Measurements from ENCODE around the gene DNAH1. TPM values are rescaled to one million over a fixed set of nuclear protein-coding genes. Genes with fewer than 3 reads are reported as not detected.

DNAH1 gene
- total RNA-seq, 1 experiment from 2014 or later: 5.5 TPM

GRCh38 chr3:52399593-52399992 is 83.5 kb downstream of the DNAH1 start:
- Histone ChIP-seq H3K4me1 (ENCODE audit: control insufficient read depth in 1 of 2, insufficient read depth in 2 of 2, low read length in 2 of 2) (no peaks in the 10 kb centered on the region), H3K9ac (ENCODE audit: low read length) (no peak overlapping the region), H3K9me2 (ENCODE audit: insufficient read depth) (no peaks in the 10 kb centered on the region), H3K79me2 (ENCODE audit: insufficient read depth, low read length) (no peaks in the 10 kb centered on the region), H2AFZ (ENCODE audit: low read depth, low read length, poor library complexity, severe bottlenecking) (no peak overlapping the region), H3K27me3 (ENCODE audit: insufficient read depth, low read length) (no peaks in the 10 kb centered on the region), H4K20me1 (ENCODE audit: insufficient read depth) (no peaks in the 10 kb centered on the region), H3K4me2 (ENCODE audit: low read length) (no peak overlapping the region), H3K4me3 (replicated peaks in 1 of 2; ENCODE audit: low read depth in 1 of 2, low read length in 2 of 2) (no peak overlapping the region), H3K9me3 (ENCODE audit: control insufficient read depth in 1 of 2, insufficient read depth in 1 of 2, low read depth in 1 of 2, low read length in 2 of 2) (no peaks in the 10 kb centered on the region), H3K36me3 (ENCODE audit: control insufficient read depth in 1 of 2, insufficient read depth in 2 of 2, low read length in 2 of 2) (peaks cover 7 to 31% of the 10 kb centered on the region in 2 experiments; a peak in 3 of 4 replicates), H3K27ac (ENCODE audit: low read depth, low read length) (no peak overlapping the region)
- no peak for DNase-seq (ENCODE audit: low read depth, low spot score)
- TF ChIP-seq POLR2A (IDR thresholded peaks at IDR 0.05; ENCODE audit: borderline replicate concordance, extremely low read depth, insufficient read depth, insufficient read length) (no peak), ELF1 (IDR thresholded peaks at IDR 0.05; ENCODE audit: borderline replicate concordance, low read depth) (no peak), TCF7L2 (IDR thresholded peaks at IDR 0.05; ENCODE audit: borderline replicate concordance, extremely low read depth, insufficient read depth, insufficient read length) (no peak), REST (IDR thresholded peaks at IDR 0.05; ENCODE audit: low read depth) (no peak), MAX (IDR thresholded peaks at IDR 0.05) (no peak), YY1 (IDR thresholded peaks at IDR 0.05; ENCODE audit: extremely low read depth, insufficient replicate concordance, low read depth, low read length) (no peak), SIN3A (IDR thresholded peaks at IDR 0.05; ENCODE audit: low read depth) (no peak), ZBTB33 (IDR thresholded peaks at IDR 0.05; ENCODE audit: extremely low read depth, insufficient replicate concordance, low read length) (no peak), POLR2AphosphoS5 (IDR thresholded peaks at IDR 0.05; ENCODE audit: low read depth, low read length) (no peak; the same call in 1 of the 2 replicates), CTCF (IDR thresholded peaks at IDR 0.05 in 2 of 3, conservative IDR thresholded peaks at IDR 0.05 in 1 of 3; ENCODE audit: borderline replicate concordance in 1 of 3, insufficient read depth in 1 of 3, low read depth in 2 of 3, low read length in 2 of 3) (no peak), ZNF274 (IDR thresholded peaks at IDR 0.05; ENCODE audit: low read depth, low read length) (no peak), CEBPB (IDR thresholded peaks at IDR 0.05; ENCODE audit: low read depth) (no peak), CBX3 (IDR thresholded peaks at IDR 0.05; ENCODE audit: low read depth) (no peak), ZFX (IDR thresholded peaks at IDR 0.05) (no peak), EZH2phosphoT487 (IDR thresholded peaks at IDR 0.05; ENCODE audit: borderline replicate concordance) (no peak), RAD21 (IDR thresholded peaks at IDR 0.05; ENCODE audit: low read depth) (no peak)
- peak; percentile 10; the same call in 1 of the 2 replicates for ATAC-seq
- BruUV-seq (replicated peaks): no TSS peak
- ChIA-PET CTCF (no interaction called here), POLR2A (no interaction called here), RAD21 (ENCODE audit: low non-redundant PET in 1 of 2, low total read pairs in 2 of 2, uncharacterized antibody in 2 of 2, unreplicated experiment in 2 of 2) (no interaction called here)
- intact Hi-C loops (cut with micrococcal nuclease): no loop called here
